HepG2 (cell line): ENCODE data around the gene PRAMEF14. TPM values are rescaled to one million over a fixed set of nuclear protein-coding genes. Genes with fewer than 3 reads are reported as not detected.
A peak's percentile ranks its signal among the peaks of the same experiment; 100 is the strongest.
"Not testable (repeated sequence)": the region's sequence is repeated elsewhere in the genome, so short reads cannot be mapped to it uniquely, and the experiment has no call there.

ENCODE experiments used
- ATAC-seq: fragments of 200-7000 bp; cut with Tn5 transposase; 3 replicates; pipeline ENCODE4 v1.9.1; 2020; ENCODE audit warnings: mild to moderate bottlenecking, moderate library complexity
- BruUV-seq: library from RNA; stranded (reverse); fragments of 400-500 nt; replicated peaks from 2 replicates; lab custom pipeline; 2021; lab: Mats Ljungman, UMichigan
- CTCF ChIA-PET: fragments of 300-600 bp; formaldehyde crosslinking; extraction: SDS; loops from one replicate; lab custom pipeline; 2021; ENCODE audit warnings: low total read pairs, inconsistent platforms, low intra/inter-chr PET ratio; lab: Yijun Ruan, JAX
- POLR2A ChIA-PET: fragments of 350-600 bp; sonication (Branson Sonifier 250); formaldehyde crosslinking; loops from one replicate; lab custom pipeline; 2020; ENCODE audit warnings: antibody characterized with exemption, inconsistent platforms; lab: Yijun Ruan, JAX
- DNase-seq: peaks from one replicate; pipeline ENCODE4 v3.0.0-alpha.2; 2015; ENCODE audit warnings: low spot score
- FAIRE-seq: peaks from 3 replicates; lab custom pipeline; 2011; peaks lifted over from hg19 to GRCh38; lab: Jason Lieb, UNC
- H2AFZ ChIP-seq: one replicate; pipeline ENCODE4 v1.6.1; 2011; ENCODE audit warnings: low read length, inconsistent platforms
- H3K27ac ChIP-seq: fragments of 300-600 bp; 3 replicates; pipeline ENCODE4 v1.8.0; 2011; ENCODE audit warnings: mixed run types, mild to moderate bottlenecking, mixed read lengths, low read length, inconsistent platforms; ENCODE audit not compliant: insufficient read depth; ENCODE audit errors: extremely low read length
- H3K27me3 ChIP-seq, 2 experiments: fragments of 200-600 bp in 1 of 2; 2 replicates in 1 of 2; 3 replicates in 1 of 2; pipeline versions ENCODE4 v1.6.0 to v1.8.0; 2011; ENCODE audit warnings: low read length in 2 of 2, mild to moderate bottlenecking in 2 of 2, moderate library complexity in 2 of 2, inconsistent platforms in 1 of 2; ENCODE audit not compliant: insufficient read depth in 2 of 2, control insufficient read depth in 1 of 2
- H3K36me3 ChIP-seq, 2 experiments: fragments of 200-600 bp in 1 of 2; replicated peaks in 1 of 2; 2 replicates in 1 of 2; 3 replicates in 1 of 2; pipeline versions ENCODE4 v1.5.1 to v1.8.0; 2011; ENCODE audit warnings: low read length in 2 of 2, inconsistent platforms in 1 of 2; ENCODE audit not compliant: insufficient read depth in 2 of 2, control insufficient read depth in 1 of 2
- H3K4me1 ChIP-seq: 2 replicates; pipeline ENCODE4 v1.5.1; 2012; ENCODE audit warnings: low read length, inconsistent platforms; ENCODE audit not compliant: insufficient read depth
- H3K4me2 ChIP-seq: 2 replicates; pipeline ENCODE4 v1.6.0; 2011; ENCODE audit warnings: low read depth, low read length, inconsistent platforms
- H3K4me3 ChIP-seq, 3 experiments: fragments of 200-600 bp in 1 of 3; sonication (generic), shearing (Covaris generic) in 1 of 3; replicated peaks in 1 of 3; 2 replicates each; pipeline ENCODE4 v1.5.1; 2011 to 2016; ENCODE audit warnings: low read length in 3 of 3, inconsistent platforms in 2 of 3, low read depth in 2 of 3, mild to moderate bottlenecking in 2 of 3, control low read depth in 1 of 3, mixed read lengths in 1 of 3; ENCODE audit not compliant: insufficient read depth in 1 of 3
- H3K79me2 ChIP-seq: one replicate; pipeline ENCODE4 v1.6.1; 2011; ENCODE audit warnings: low read length, inconsistent platforms; ENCODE audit not compliant: insufficient read depth
- H3K9ac ChIP-seq: 2 replicates; pipeline ENCODE4 v1.6.0; 2011; ENCODE audit warnings: mild to moderate bottlenecking, low read depth, low read length, inconsistent platforms; ENCODE audit not compliant: insufficient read depth
- H3K9me3 ChIP-seq: 2 replicates; pipeline ENCODE4 v1.5.1; 2012; ENCODE audit warnings: mild to moderate bottlenecking, low read length
- H4K20me1 ChIP-seq: 2 replicates; pipeline ENCODE4 v1.6.0; 2011; ENCODE audit warnings: inconsistent platforms, mild to moderate bottlenecking, low read length, moderate library complexity; ENCODE audit not compliant: insufficient read depth
- SMC3 ChIP-seq: IDR thresholded peaks from 2 replicates; pipeline ENCODE4 v1.6.1; 2011; ENCODE audit warnings: low read length, improper control_type of control experiment
- STAG1 ChIP-seq: sonication (generic); formaldehyde crosslinking; IDR thresholded peaks from 2 replicates; pipeline ENCODE4 v1.4.0; 2020; ENCODE audit warnings: missing genetic modification reagents
- WGBS: methylation state at CpG from one replicate; pipeline ENCODE4 v1.1.6; 2017; ENCODE audit warnings: low lambda C conversion rate; 5-methylcytosine and 5-hydroxymethylcytosine counted together
- in situ Hi-C: cut with HindIII; loops from 2 replicates; pipeline ENCODE4 v1.10.0; 2017; ENCODE audit warnings: low pct_unique_long_range_greater_than_20kb; ENCODE audit not compliant: extremely low pct_ligation_motif_present
- intact Hi-C: fragments of 100-400 bp; cut with micrococcal nuclease; formaldehyde crosslinking; loops from one replicate; pipeline ENCODE4 v1.10.0; 2022; ENCODE audit not compliant: unreplicated experiment
- polyA plus RNA-seq, 8 experiments: library from polyadenylated mRNA; depleted of rRNA in 3 of 8; stranded (reverse) in 7 of 8; unstranded in 1 of 8; fragments of >200 nt; fragmentation: Illumina TruSeq in 4 of 8; extraction: Trizol in 4 of 8; gene quantifications; 2 replicates each; pipeline versions ENCODE4 v1.2.1 to v1.2.3, GENCODE V29; 2011 to 2016; ENCODE audit warnings: low read depth in 4 of 8, missing spikeins in 1 of 8, mixed read lengths in 1 of 8; ENCODE audit not compliant: insufficient read depth in 1 of 8
- total RNA-seq, 5 experiments: library from RNA; depleted of rRNA; stranded (reverse); fragments of >200 nt; fragmentation: Illumina TruSeq; extraction: Trizol; gene quantifications; 2 replicates each; pipeline ENCODE4 v1.2.3, GENCODE V29; 2016; ENCODE audit warnings: low read depth in 1 of 5
- TF ChIP-seq, protein P1 (sequence below): sonication (generic); formaldehyde crosslinking; IDR thresholded peaks from 2 replicates; pipeline ENCODE4 v1.5.0; 2020; ENCODE audit warnings: mild to moderate bottlenecking, missing genetic modification reagents, moderate library complexity

PRAMEF14 gene
- total and polyA plus RNA-seq, 2 of the 13 experiments (the other 11 are each of a cell fraction or from before 2014, with no cell fraction given), result not detected

DNA sequence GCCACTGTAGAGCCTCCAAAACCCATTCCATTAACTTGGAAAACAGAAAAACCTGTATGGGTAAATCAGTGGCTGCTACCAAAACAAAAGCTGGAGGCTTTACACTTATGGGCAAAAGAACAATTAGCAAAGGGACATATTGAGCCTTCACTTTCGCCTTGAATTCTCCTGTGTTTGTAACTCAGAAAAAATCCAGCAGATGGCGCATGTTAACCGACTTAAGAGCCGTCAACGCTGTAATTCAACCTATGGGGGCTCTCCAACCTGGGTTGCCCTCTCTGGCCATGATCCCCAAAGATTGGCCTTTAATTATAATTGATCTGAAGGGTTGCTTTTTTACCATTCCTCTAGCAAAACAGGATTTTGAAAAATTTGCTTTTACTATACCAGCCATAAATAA, 9.8 kb upstream of the PRAMEF14 start:
- WGBS, result 0% methylated on average over 5 of the region's 5 CpGs
- POLR2A ChIA-PET, H3K79me2 ChIP-seq, ATAC-seq, H3K27ac ChIP-seq, H3K36me3 ChIP-seq, H3K9ac ChIP-seq, H3K4me1 ChIP-seq, H3K27me3 ChIP-seq, H3K4me2 ChIP-seq, BruUV-seq, in situ Hi-C loops, FAIRE-seq: not testable (repeated sequence)
- intact Hi-C loops, result loop anchor here (5.0 kb wide), 1 partner anchor 66 kb away; no protein-coding TSS in a partner anchor
- CTCF ChIA-PET, result interaction anchor here (1.3 kb wide), 1 partner anchor 66 kb away, joined by 7 read pairs; no protein-coding TSS in a partner anchor
- peak; percentile 59 for TF ChIP-seq STAG1 (CRISPR knock-in tag)
- TF ChIP-seq, protein P1, sequence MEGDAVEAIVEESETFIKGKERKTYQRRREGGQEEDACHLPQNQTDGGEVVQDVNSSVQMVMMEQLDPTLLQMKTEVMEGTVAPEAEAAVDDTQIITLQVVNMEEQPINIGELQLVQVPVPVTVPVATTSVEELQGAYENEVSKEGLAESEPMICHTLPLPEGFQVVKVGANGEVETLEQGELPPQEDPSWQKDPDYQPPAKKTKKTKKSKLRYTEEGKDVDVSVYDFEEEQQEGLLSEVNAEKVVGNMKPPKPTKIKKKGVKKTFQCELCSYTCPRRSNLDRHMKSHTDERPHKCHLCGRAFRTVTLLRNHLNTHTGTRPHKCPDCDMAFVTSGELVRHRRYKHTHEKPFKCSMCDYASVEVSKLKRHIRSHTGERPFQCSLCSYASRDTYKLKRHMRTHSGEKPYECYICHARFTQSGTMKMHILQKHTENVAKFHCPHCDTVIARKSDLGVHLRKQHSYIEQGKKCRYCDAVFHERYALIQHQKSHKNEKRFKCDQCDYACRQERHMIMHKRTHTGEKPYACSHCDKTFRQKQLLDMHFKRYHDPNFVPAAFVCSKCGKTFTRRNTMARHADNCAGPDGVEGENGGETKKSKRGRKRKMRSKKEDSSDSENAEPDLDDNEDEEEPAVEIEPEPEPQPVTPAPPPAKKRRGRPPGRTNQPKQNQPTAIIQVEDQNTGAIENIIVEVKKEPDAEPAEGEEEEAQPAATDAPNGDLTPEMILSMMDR (CRISPR knock-in tag), result peak; percentile 62
- TF ChIP-seq SMC3, result peak; percentile 46; the same call in 1 of the 2 replicates
- TF ChIP-seq, all 625 proteins: peak for 3; not testable (repeated sequence) for 622
- not testable (repeated sequence) for H4K20me1 ChIP-seq, H3K9me3 ChIP-seq, H3K4me3 ChIP-seq, H2AFZ ChIP-seq
- DNase-seq, result peak; percentile 45

GRCh38 chr1:13354475-13354874, 7.5 kb upstream of the PRAMEF14 start:
- H3K27me3 ChIP-seq, H3K4me1 ChIP-seq, H4K20me1 ChIP-seq, ATAC-seq, POLR2A ChIA-PET, BruUV-seq, H3K79me2 ChIP-seq, H3K9ac ChIP-seq, H3K4me2 ChIP-seq, DNase-seq, H3K36me3 ChIP-seq, H2AFZ ChIP-seq, FAIRE-seq, H3K4me3 ChIP-seq, H3K27ac ChIP-seq, H3K9me3 ChIP-seq, CTCF ChIA-PET, intact Hi-C loops, in situ Hi-C loops: not testable (repeated sequence)
- WGBS, result no CpG with 5 or more reads among the region's 9 CpGs

DNA sequence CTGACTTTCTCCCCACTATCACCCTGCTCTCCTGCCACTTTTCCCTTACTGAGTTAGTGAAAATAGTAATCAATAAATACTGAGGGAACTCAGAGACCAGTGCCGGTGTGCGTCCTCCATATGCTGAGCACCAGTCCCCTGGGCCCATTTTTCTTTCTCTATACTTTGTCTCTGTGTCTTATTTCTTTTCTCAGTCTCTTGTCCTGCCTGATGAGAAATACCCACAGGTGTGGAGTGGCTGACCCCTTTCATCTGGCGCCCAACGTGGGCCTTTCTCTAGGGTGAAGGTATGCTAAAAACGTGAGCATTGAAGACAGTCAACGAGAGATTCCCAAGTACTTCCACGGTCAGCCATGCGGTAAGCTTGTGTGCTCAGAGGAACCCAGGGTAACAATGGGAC, 6.5 kb upstream of the PRAMEF14 start:
- CTCF ChIA-PET, POLR2A ChIA-PET, BruUV-seq, H3K9ac ChIP-seq, H3K4me1 ChIP-seq, ATAC-seq, intact Hi-C loops, H3K27ac ChIP-seq, H4K20me1 ChIP-seq, H3K9me3 ChIP-seq, H2AFZ ChIP-seq, H3K36me3 ChIP-seq, H3K27me3 ChIP-seq, DNase-seq, FAIRE-seq, in situ Hi-C loops, H3K79me2 ChIP-seq, H3K4me2 ChIP-seq, H3K4me3 ChIP-seq: not testable (repeated sequence)
- 45% methylated on average over 8 of the region's 8 CpGs for WGBS

- ATAC-seq, H3K9ac ChIP-seq, H3K4me1 ChIP-seq, H3K4me3 ChIP-seq, H4K20me1 ChIP-seq, H3K36me3 ChIP-seq, H3K79me2 ChIP-seq, DNase-seq, H3K27ac ChIP-seq, FAIRE-seq, H3K4me2 ChIP-seq, intact Hi-C loops, POLR2A ChIA-PET, H3K27me3 ChIP-seq, H3K9me3 ChIP-seq, H2AFZ ChIP-seq, in situ Hi-C loops, BruUV-seq, CTCF ChIA-PET: not testable (repeated sequence)
- 3% methylated on average over 3 of the region's 8 CpGs for WGBS
Observed at GRCh38 chr1:13342496-13342895, 4.4 kb downstream of the PRAMEF14 start.
